Caco-2 (cell line): Measurements from ENCODE around the gene USP13. TPM values are rescaled to one million over a fixed set of nuclear protein-coding genes. Genes with fewer than 3 reads are reported as not detected.

ENCODE experiments used
- BruUV-seq: library from RNA; stranded (reverse); fragments of 400-500 nt; replicated peaks from 2 replicates; lab custom pipeline; 2021; lab: Mats Ljungman, UMichigan
- CTCF ChIA-PET: fragments of 300-600 bp; sonication (Branson Sonifier 250); formaldehyde crosslinking; loops from one replicate; lab custom pipeline; 2022; ENCODE audit warnings: antibody characterized with exemption; lab: Charles Lee
- POLR2A ChIA-PET: fragments of 300-600 bp; sonication (Branson Sonifier 250); formaldehyde crosslinking; loops from one replicate; lab custom pipeline; 2022; ENCODE audit warnings: antibody characterized with exemption; lab: Charles Lee
- DNase-seq, 2 experiments: peaks; one replicate each; pipeline versions ENCODE4 v3.0.0 to v3.0.0-alpha.2; 2020 to 2022
- H3K27me3 ChIP-seq: replicated peaks from 2 replicates; pipeline ENCODE4 v1.6.0; 2011; ENCODE audit warnings: low read length; ENCODE audit not compliant: control insufficient read depth, insufficient read depth
- H3K36me3 ChIP-seq: 2 replicates; pipeline ENCODE4 v1.5.1; 2011; ENCODE audit warnings: low read length; ENCODE audit not compliant: control insufficient read depth, insufficient read depth
- H3K4me1 ChIP-seq: fragments of 250-450 bp; sonication (Bioruptor Pico); 2 replicates; pipeline ENCODE4 v1.5.1; 2020; ENCODE audit warnings: mild to moderate bottlenecking
- H3K4me3 ChIP-seq: 2 replicates; pipeline ENCODE4 v1.5.1; 2011; ENCODE audit warnings: low read depth, mild to moderate bottlenecking, control low read depth, low read length
- H3K9me3 ChIP-seq: fragments of 250-450 bp; sonication (Bioruptor Pico); 2 replicates; pipeline ENCODE4 v1.5.1; 2020; ENCODE audit warnings: mild to moderate bottlenecking, moderate library complexity
- H3K27ac Mint-ChIP-seq: one replicate; pipeline ENCODE4 v1.8.0; 2022; ENCODE audit warnings: mixed read lengths; ENCODE audit not compliant: unreplicated experiment
- H3K27me3 Mint-ChIP-seq: one replicate; pipeline ENCODE4 v1.8.0; 2022; ENCODE audit warnings: mixed read lengths; ENCODE audit not compliant: insufficient read depth, unreplicated experiment
- H3K36me3 Mint-ChIP-seq: one replicate; pipeline ENCODE4 v1.8.0; 2022; ENCODE audit warnings: mild to moderate bottlenecking, mixed read lengths; ENCODE audit not compliant: insufficient read depth, unreplicated experiment
- H3K4me1 Mint-ChIP-seq: one replicate; pipeline ENCODE4 v1.8.0; 2022; ENCODE audit warnings: low read depth, mixed read lengths; ENCODE audit not compliant: unreplicated experiment
- H3K4me3 Mint-ChIP-seq: one replicate; pipeline ENCODE4 v1.8.0; 2022; ENCODE audit warnings: mild to moderate bottlenecking, moderate library complexity, mixed read lengths; ENCODE audit not compliant: unreplicated experiment
- H3K9me3 Mint-ChIP-seq: one replicate; pipeline ENCODE4 v1.8.0; 2022; ENCODE audit warnings: mixed read lengths; ENCODE audit not compliant: unreplicated experiment
- CTCF ChIP-seq, 2 experiments: fragments of 200-600 bp in 1 of 2; IDR thresholded peaks; 1 replicate in 1 of 2; 2 replicates in 1 of 2; pipeline versions ENCODE4 v1.5.1 to v1.8.0; 2011 to 2022; ENCODE audit warnings: antibody characterized with exemption in 1 of 2, control low read depth in 1 of 2, inconsistent platforms in 1 of 2, low read depth in 1 of 2, low read length in 1 of 2, mild to moderate bottlenecking in 1 of 2, moderate library complexity in 1 of 2; ENCODE audit not compliant: insufficient read depth in 1 of 2, severe bottlenecking in 1 of 2, unreplicated experiment in 1 of 2
- intact Hi-C: fragments of 100-400 bp; cut with micrococcal nuclease; formaldehyde crosslinking; loops from one replicate; pipeline ENCODE4 v1.10.0; 2022; ENCODE audit not compliant: unreplicated experiment
- total RNA-seq: library from RNA; stranded (reverse); gene quantifications from 2 replicates; pipeline ENCODE4 v1.2.3, GENCODE V29; 2022

The USP13 gene
- total RNA-seq, 1 experiment from 2014 or later, result 16.2 TPM

DNA sequence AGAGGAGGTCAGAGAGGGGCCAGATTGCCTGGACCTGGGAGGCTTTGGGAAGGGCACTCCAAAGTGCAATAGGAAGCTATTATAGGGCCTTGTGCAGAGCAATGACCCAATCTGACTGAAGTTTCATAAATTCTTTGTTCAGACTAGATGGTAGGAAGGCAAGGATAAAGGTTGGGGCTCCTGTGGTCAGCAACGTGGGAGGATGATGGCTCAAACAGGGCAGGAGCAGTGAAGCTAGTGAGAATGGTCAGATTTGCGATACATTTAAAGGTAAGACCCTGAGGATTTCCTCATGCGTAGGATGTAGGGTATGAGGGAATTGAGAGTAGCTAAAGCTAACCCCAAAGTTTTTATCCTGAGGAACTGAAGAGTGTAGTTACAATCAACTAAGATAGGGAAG lies 139.0 kb downstream of the USP13 start:
- H3K36me3 ChIP-seq, result no peaks in the 10 kb centered on the region; the same call in 1 of the 2 replicates
- BruUV-seq, result no TSS peak
- Mint-ChIP-seq H3K9me3 (no peaks in the 10 kb centered on the region), H3K4me1 (peaks cover 9% of the 10 kb centered on the region), H3K36me3 (peaks cover 6% of the 10 kb centered on the region), H3K27ac (no peak overlapping the region), H3K4me3 (no peak overlapping the region), H3K27me3 (no peaks in the 10 kb centered on the region)
- H3K27me3 ChIP-seq, result no peaks in the 10 kb centered on the region
- POLR2A ChIA-PET, result no interaction called here
- no peak for DNase-seq
- no peak overlapping the region for H3K4me3 ChIP-seq
- H3K4me1 ChIP-seq, result peaks cover 4% of the 10 kb centered on the region
- intact Hi-C loops, result no loop called here
- TF ChIP-seq CTCF (IDR thresholded peaks at IDR 0.05; ENCODE audit: insufficient read depth in 1 of 2, low read depth in 1 of 2, low read length in 1 of 2, severe bottlenecking in 1 of 2, unreplicated experiment in 1 of 2), result no peak
- no peaks in the 10 kb centered on the region for H3K9me3 ChIP-seq
- CTCF ChIA-PET, result no interaction called here

DNA sequence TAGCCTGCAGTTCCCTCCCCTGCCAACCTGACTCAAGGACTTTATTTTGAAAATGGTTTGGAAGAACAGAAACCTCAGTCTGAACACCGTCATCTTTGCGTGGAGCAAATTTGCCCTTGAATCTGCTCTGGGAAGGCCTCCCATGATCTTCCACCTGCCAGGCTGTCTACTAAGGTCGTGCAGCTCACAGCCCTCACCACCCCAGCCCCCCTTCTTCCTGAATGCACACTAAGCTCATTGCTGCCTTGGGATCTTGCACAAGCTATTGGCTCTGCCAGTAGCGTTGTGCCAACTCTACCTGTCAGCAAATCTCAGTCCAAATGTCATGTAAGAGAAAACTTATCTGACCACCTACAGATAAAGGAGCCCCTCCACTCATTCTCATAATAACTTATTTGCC lies 141.5 kb downstream of the USP13 start:
- DNase-seq, result no peak
- peaks cover 14% of the 10 kb centered on the region for H3K4me1 ChIP-seq
- Mint-ChIP-seq H3K27me3 (no peaks in the 10 kb centered on the region), H3K36me3 (peaks cover 6% of the 10 kb centered on the region), H3K27ac (no peak overlapping the region), H3K9me3 (no peaks in the 10 kb centered on the region), H3K4me1 (peaks cover 9% of the 10 kb centered on the region), H3K4me3 (no peak overlapping the region)
- CTCF ChIA-PET, result no interaction called here
- no TSS peak for BruUV-seq
- H3K27me3 ChIP-seq, result no peaks in the 10 kb centered on the region
- H3K36me3 ChIP-seq, result no peaks in the 10 kb centered on the region
- POLR2A ChIA-PET, result no interaction called here
- H3K9me3 ChIP-seq, result no peaks in the 10 kb centered on the region
- intact Hi-C loops, result no loop called here
- no peak for TF ChIP-seq CTCF (IDR thresholded peaks at IDR 0.05; ENCODE audit: insufficient read depth in 1 of 2, low read depth in 1 of 2, low read length in 1 of 2, severe bottlenecking in 1 of 2, unreplicated experiment in 1 of 2)
- H3K4me3 ChIP-seq, result no peak overlapping the region

DNA sequence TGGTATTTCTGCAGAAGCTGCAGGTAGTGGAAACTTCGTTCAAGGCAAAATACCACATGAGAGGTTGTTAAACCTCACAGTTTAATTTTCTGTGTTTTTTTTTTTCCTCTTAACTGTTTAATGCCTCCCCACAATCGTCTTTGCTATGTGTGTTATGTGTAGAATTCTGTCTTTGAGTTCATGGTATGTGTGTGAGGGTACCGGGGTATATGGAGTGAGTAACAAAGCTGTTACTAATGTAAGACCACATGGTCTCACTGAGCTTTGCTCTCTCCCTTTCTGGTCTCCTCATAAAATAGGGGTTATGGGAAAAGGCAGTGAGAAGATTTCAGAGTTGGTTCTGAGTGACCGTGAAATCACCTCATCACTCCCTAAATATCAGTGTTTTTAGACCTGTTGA lies 143.6 kb downstream of the USP13 start:
- Histone ChIP-seq H3K36me3 (no peaks in the 10 kb centered on the region), H3K4me3 (no peak overlapping the region), H3K27me3 (no peaks in the 10 kb centered on the region), H3K9me3 (no peaks in the 10 kb centered on the region), H3K4me1 (peaks cover 14% of the 10 kb centered on the region)
- no peak for DNase-seq
- no peak overlapping the region for H3K27ac Mint-ChIP-seq
- H3K27me3 Mint-ChIP-seq, result no peaks in the 10 kb centered on the region
- no TSS peak for BruUV-seq
- intact Hi-C loops, result loop anchor here (2.0 kb wide), 1 partner anchor 20 kb away; no protein-coding TSS in a partner anchor
- ChIA-PET CTCF (interaction anchor here (1.1 kb wide), 1 partner anchor 28 kb away, joined by 3 read pairs; no protein-coding TSS in a partner anchor), POLR2A (no interaction called here)
- no peak overlapping the region for H3K4me3 Mint-ChIP-seq
- peaks cover 6% of the 10 kb centered on the region for H3K36me3 Mint-ChIP-seq
- H3K4me1 Mint-ChIP-seq, result peaks cover 9% of the 10 kb centered on the region
- TF ChIP-seq CTCF (IDR thresholded peaks at IDR 0.05; ENCODE audit: insufficient read depth in 1 of 2, low read depth in 1 of 2, low read length in 1 of 2, severe bottlenecking in 1 of 2, unreplicated experiment in 1 of 2), result no peak
- H3K9me3 Mint-ChIP-seq, result no peaks in the 10 kb centered on the region
